Measurements from ENCODE around the gene PDZD7.

The PDZD7 gene

DNA sequence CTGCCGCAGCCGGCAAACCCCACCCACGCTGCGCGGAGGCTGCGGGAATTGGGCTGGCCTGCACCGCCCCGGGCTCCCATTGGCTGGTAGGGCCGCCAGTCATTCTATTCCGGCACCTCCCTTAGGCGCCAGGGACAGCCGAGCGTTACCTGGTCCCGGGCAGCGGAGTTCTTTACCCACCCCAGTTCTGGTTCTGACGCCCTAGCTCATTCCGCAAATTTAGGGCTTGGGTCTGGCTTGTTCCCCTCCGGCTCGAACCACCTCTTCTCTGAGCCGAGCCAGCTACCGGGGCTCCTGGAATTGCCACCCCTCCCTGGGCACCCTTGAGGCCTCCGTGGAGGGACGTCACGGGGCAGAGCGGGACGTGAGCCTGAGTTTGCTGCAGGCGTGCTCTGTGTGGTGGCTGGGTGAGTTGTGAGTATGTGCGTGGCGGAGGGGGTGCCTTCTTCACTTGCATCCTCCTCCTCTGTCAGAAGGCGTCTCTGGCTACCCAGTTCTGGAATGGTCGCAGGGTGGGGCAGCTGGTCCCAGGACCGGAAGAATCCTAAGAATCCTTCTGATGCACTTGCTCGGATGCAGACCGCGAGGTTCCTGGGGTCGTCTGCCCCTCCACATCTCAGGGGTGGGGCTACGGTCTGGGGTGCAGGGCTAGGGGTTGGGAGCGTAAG, at the start of gene PDZD7, which contains the start of gene SFXN3:
Gene PDZD7, minus strand, starts transcription at position 2 of the 668 bp plus-strand sequence. CDS start 910 bp downstream, outside the sequence.
Gene SFXN3, plus strand, starts transcription at position 107 of the 668 bp plus-strand sequence. CDS start 3,461 bp downstream, outside the sequence.
- DNase-seq, result peak; percentile 94 to 96

DNA sequence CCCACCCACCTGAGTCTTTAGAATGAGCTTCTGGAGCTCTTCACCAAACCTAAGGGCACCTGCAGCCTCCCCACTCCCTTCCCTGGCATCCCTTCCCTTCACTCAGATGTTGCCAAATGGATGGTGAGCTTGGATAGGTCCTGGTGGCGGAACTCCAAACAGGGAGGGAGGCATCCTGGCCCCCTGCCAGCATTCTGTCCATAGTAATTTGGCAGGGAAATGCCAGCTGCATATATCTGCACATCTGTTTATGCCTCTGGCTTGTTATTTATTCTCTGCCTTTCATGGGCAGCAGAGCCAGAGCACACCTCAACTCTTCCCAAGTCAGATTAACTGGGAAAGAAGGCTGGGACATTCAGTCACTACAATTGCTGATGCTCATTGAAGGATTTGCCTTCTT, 48.9 kb upstream of the PDZD7 start:
- no peak for DNase-seq

DNA sequence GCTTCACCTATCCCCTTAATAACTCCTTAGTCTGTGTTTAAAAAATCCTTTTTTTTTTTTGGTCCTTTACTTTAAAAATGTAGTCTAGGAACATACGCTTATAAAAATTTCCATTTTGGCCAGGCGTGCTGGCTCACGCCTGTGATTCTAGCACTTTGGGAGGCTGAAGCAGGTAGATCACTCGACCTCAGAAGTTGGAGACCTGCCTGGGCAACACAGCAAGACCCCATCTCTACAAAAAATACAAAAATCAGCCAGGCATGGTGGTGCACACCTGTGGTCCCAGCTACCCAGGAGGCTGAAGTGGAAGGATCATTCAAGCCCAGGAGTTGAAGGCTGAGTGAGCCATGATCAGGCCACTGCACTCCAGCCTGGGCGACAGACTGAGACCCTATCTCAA, 45.7 kb upstream of the PDZD7 start:
- DNase-seq, result no peak

DNA sequence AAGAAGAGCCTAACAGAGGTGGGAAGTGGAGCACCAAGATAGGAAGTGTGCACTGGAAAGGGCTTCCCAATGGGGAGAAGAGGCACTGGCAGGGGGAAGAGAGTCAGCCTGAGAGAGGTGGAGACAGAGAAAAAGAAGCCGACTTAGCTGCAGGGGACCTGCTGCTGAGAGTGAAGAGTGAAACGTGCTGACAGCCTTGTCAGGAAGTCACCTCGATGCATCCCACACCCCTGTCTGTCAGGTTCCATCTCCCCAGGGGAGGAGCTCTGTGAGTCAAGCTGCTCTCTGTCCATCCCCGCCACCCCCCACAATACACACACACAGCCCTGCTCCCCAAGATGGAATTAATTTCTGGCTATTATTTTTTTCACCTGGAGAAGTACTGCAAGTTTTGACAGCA, 44.8 kb upstream of the PDZD7 start:
- DNase-seq, result no peak

DNA sequence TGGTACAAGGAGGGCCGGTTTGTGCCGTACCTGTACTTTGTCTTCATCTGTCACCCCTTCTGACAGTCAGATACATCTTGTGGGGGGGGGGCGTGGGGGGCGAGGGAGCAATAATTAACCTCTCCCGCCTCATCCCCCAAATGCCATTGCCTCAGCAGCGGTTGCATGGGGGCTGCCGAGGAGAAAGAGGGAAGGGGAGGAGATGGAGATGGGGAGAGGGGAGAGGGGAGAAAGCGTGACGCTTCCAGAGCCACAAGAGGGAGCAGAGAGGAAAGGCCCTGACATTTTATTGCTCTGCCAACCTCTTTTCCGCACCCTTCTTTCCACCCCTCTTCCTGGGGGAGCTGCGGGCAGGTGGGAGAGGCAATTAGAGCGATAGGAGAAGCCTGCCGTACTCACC, 42.7 kb upstream of the PDZD7 start:
- DNase-seq, result no peak

DNA sequence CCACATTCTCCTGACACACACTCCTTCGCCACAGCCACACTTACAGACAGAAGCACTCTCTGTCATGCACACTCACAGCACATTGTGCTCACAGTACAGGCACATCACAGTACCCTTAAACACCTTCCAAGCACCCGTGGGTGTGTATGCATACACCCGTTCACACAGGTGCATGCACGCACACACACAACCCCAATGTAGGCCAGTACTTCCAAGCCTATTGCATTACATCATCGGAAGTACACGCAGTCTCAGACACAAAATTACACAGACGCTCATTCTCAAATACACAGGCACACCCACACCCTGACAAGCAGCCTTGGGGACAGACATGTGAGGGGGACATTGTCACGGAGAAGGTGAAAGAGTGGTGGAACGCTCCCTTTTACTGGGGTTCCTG, 42.0 kb upstream of the PDZD7 start:
- no peak for DNase-seq

DNA sequence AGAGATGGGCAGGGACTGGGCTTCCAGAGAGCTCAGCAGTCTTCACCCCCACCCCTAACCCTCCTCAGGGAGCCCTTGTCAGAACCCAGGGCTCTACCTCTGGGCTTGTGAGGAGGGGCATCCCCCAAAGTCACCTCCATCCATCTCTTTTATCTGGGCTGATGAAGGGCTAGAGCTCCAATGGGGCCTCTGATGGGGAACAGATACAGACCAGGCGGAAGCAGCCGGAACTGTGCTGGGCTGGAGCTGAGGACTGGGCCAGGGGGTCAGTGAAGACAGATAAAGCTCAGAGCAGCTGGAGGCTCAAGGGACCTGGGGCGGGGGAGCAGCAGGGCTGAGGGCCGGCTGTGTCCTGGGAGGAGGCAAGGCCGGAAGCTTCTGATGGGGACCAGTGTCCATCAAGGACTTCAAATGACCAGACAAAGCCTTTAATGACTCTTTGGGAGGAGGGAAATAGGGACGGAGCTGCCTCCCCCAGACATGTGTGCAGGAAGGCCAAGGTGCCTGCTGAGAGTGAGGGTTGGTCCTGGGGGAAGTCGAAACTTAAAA, 41.0 kb upstream of the PDZD7 start:
- no peak for DNase-seq

DNA sequence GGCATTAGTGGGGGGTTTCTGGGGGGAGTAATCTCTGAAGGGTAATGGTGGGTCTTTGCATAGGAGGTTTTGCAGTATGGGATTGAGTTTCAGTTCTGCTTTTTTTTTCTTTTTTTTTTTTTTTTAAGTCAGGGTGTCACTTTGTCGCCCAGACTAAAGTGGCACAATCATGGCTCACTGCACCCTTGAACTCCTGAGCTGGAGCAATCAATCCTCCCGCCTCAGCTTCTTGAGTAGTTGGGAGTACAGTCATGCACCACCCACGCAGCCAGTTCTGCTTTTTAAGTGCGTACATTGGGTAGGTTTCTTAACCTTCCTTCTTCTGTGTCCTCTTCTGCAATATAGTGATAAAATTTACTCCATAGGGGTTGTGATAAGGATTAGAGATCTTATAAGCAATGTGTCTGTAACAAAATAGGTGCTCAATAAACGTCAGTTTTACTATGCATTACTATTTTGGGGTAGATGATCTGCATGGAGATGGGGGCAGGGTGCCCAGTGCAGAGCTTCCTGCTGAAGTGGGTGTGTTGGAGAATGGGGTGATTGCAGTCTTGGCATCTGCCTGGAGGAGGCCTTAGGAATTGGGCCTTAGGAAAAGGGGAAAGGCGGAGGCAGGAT, 40.4 kb upstream of the PDZD7 start:
- peak; percentile 22 to 81 for DNase-seq

DNA sequence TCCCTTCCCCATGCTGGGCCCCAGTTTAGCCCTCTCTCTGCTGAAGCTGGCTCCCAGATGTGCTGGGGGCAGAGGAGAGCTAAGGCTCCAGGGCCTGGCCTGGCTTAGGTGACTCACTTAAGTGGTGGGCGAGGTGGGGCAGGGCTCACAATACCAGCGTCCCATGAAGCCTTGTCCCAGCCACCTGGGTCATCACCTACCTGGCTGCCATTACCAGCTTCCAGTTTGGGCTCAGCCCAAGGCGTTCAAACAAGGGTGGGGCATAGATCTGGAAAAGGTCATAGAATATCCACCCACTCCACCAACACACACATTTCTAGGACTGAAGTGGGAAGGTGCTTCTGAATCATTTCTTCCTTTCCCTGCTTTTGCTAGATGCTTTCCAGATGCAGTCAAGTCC, 39.2 kb upstream of the PDZD7 start:
- no peak for DNase-seq

DNA sequence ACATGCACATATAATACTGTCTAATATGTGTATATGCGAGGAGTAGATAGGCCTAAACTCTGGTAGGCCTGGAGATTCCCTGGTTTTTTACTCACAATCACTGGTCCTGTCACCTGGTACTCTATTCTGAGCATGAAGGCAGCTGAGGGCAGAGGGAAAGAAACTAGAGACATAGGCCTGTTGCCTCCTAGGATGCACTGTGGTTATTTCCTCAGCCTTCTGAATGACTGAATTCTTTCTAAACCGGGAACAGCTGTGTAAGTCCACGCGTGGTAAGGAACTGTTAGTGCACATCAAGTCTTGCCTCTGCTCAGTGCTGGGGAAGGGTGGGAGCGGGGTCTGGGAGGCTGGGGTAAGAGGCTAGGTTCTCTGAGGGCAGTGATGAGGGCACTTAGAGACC, 38.5 kb upstream of the PDZD7 start:
- no peak for DNase-seq

DNA sequence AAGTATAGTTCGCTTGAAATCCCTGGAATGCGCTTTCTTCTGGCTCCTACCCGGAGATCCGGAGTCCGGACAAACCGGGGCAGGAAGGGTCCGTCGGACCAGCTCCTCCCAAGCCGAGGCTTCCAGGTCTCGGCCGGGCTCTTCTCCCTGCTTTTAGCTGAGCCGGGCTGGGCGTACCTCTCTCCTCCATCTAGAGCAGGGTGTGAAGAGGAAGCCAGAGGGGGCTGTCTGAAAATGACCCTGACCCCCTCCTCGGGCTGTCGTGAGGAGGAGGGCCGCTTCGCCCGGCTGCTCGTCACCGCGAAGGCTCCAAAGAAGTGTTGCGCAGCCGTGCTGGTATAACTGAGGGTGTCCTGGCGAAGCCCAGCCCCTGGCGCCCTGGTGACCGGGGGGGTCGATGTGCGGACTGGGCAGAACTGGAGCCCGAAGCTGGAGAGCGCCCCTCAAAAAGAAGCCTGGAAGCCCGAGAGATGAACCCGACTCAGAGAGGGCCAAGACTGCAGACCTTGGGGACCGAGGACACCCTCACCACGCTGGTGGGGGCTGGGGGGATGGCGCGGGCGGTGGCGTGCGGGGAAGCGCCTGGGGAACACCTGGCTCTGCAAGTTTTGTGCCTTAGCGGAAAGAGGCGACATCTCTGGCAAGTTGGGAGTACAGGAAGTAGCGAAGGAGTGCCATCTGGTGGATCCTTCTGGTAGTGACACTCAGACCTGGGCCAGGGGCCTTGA, 36.6 kb upstream of the PDZD7 start:
- DNase-seq, result peak; percentile 77 to 84

DNA sequence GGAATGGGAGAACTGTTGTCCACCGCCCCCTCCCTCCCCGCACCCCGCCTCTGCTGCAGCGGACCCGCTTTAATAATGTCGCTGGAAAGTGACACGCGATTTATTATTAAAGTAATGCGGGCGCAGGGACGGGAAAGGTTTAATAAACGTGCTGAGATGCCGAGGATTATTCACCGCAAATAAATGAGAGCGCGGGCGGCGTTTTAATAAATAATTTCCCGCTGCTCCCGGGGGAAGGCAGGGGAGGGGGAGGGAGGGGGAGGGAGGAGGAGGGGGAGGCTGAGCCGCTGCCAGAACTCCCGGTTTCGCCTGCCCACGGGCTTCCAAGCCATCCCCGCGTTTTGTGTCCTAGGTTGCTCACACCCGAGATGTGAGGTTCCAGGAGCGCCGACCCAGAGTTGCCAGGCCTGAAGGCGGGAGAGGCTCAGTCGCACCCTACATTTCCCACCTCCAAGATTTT, 36.0 kb upstream of the PDZD7 start:
- no peak for DNase-seq

DNA sequence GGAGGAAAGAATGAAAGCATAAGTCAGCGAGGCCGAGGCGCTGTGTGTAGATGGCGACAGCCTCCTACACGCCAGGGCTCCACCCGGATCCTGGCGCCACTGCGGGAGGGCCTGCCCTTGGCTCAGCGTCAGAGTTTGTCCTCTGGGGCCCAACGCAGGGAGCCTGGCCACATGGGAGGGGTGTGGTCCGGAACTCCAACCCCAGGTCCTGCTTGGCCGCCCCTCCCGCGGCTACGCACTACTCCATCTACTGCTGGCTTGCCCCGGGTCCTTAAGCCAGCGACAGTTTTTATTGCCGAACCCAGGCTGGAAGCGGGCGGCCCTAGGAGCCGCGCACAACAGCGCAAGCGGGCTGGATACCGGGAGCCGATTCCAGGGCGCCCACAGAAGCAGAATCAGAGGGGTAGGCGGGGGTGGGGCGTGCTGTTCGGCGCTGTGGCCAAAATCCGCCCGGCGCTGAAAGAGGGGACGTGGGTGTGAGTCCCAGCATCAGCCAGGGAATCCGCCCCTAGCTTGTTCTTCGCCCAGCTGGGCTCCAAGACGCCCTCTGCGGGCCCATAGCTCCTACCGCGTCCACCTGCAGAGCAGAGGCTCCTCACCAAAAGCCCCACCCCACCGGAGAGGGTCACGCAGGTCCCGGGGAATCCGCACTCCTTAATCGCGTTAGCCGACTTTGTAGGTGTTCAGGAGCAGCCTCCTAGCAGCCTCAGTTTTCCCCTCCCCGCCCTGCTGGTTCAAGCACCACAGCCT, 35.4 kb upstream of the PDZD7 start:
- peak; percentile 41 to 63 for DNase-seq

DNA sequence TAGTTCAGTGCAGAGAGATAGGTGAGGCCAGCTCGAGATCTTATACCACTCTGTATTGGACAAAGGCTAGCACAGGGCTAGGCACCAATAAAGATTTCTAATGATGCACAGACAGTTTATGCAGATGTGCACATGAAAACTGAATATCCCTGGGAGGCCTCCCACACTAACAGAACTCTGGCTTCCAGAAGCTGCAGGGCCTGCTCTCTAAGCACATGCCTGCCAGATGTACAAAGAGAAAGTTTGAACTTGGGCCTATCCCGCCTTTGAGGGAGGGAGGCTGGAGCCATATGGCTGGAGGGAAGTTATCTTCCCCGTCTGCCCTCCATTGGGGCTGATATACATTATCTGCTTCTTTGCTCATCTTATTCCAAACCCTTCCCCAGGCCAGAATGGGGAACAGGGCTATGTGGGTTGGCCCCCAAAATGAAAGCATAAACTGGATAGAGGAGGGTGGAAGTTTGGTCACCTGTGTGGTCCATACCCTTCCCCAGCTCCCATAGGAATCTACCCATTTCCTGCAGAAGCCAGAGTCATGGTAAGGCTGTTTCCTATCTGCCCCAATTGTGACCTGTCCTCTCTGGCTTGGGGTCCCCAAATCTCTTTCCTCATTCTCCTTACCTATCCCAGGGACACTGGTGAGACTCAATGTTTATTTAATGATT, 34.7 kb upstream of the PDZD7 start:
- no peak for DNase-seq

DNA sequence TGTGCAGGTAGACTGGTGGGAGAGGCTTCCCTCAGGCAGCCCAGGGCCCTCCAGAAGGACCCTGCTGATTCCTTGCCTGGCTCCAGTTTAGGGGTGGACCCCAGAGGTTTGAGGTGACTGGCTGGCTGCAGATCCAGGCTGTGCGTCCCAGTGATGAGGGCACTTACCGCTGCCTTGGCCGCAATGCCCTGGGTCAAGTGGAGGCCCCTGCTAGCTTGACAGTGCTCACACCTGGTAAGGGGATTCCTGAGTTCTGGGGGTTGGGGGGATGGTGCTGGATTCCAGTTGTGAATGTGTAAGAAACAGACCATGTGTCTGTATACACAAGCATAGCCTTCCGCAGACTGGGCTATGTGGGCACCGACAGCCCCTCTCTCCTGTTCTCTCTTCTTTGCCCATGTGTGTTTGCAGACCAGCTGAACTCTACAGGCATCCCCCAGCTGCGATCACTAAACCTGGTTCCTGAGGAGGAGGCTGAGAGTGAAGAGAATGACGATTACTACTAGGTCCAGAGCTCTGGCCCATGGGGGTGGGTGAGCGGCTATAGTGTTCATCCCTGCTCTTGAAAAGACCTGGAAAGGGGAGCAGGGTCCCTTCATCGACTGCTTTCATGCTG, 33.6 kb upstream of the PDZD7 start:
- no peak for DNase-seq

DNA sequence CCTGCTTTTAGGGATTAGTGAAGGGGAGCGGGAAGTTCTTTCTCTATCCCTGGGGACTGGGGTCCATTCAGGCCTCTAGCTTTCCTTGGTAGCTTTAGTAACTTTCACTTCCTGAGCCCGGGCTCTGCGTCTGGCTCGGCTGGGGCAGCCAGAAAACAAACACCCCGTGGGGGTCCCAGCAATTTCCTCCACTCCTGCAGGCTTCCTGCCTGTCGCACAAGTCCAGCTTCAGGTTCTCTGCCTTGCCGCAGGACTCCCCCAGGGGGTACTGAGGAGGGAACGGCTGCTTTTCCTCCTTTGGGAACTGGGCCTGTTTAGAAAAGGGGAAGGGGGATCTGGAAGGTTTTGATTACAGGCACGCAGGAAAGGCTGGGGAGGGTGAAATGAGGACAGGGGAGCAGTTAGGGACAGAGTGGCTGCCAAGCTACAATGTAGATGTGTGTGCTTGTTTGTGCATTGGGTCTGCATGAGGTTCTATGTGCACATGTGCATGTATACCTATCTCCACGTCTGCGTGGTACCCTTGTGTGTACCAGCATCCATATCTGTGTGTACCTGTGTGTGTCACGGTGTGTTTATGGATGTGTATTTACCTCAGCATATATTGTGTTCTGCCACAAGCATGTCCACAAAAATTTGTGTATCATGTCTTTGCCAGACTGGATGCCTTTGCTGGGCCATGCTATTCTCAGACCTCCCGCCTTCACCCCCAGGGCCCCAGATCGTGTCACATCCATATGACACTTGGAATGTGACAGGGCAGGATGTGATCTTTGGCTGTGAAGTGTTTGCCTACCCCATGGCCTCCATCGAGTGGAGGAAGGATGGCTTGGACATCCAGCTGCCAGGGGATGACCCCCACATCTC, 32.9 kb upstream of the PDZD7 start:
- DNase-seq, result no peak

DNA sequence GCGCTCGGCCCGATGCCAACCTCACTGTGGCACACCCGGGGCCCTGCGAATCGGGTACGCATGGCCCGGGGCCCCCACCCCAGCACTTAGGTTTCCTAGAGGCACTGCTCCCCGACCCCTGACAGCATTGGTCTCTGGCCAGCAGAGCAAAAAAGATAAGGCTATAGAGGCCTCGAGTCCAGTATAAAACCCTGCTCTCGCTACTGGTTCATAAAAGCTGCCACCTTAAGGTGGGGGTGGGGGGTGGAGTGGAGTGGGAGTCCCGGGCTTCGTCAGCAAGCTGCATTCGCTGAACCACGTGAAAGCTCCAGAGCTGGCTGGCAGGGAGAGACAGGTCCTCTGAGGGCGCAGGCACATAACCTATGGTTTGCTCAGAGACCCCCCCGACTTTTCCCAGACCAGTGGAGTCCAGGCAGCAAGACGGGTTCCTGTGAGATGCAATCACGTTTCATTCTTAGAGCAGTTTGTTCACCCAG, 32.2 kb upstream of the PDZD7 start:
- DNase-seq, result no peak

DNA sequence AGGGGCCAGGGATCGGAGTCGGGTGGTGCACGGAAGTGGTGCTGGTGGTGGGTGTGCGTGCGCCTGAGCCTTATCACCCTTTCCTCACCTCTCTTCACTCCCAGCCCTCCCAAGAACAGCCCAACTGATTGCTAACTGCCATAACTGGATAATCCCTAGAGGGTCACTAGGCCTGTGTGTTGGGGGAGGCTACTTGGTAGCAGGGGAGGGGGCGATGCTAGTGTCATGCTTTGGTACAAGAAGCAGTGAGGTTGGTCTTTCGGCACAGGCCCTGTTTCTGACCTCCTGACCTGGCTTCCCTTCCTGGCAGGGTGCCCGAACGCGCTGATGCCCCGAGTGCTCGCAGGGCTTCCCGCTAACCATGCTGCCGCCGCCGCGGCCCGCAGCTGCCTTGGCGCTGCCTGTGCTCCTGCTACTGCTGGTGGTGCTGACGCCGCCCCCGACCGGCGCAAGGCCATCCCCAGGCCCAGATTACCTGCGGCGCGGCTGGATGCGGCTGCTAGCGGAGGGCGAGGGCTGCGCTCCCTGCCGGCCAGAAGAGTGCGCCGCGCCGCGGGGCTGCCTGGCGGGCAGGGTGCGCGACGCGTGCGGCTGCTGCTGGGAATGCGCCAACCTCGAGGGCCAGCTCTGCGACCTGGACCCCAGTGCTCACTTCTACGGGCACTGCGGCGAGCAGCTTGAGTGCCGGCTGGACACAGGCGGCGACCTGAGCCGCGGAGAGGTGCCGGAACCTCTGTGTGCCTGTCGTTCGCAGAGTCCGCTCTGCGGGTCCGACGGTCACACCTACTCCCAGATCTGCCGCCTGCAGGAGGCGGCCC, 31.5 kb upstream of the PDZD7 start:
- DNase-seq, result peak; percentile 45 to 58

DNA sequence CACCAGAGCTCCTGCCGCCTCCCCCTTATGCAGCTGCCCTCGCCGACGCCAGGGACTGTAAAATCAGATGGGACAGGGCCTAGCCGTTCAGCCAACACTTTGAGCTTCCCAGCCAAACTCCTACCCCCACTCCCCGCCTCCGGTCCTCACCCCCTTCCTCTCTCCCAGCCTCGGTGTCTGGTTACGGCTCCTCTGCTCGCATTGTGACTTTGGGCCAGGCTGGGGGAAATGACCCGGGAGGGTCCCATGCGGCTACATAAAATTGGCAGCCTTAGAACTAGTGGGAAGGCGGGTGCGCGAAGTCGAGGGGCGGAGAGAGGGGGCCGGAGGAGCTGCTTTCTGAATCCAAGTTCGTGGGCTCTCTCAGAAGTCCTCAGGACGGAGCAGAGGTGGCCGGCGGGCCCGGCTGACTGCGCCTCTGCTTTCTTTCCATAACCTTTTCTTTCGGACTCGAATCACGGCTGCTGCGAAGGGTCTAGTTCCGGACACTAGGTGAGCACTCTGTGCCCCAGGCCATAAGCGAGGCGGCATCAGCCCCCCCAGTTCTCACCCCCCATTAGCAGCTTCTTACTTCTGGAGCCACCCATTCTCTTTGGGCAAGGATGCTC, 30.8 kb upstream of the PDZD7 start, which contains the start of gene KAZALD1:
Gene KAZALD1, plus strand, starts transcription at position 366 of the 608 bp plus-strand sequence. CDS start 604 bp downstream, outside the sequence.
- DNase-seq, result no peak

All from CD4-positive, alpha-beta T cell treated with Interferon alpha-2 for 1 hour (primary cell).